PFSK-1 (cell line): Measurements from ENCODE around the gene SPEF1. TPM values are rescaled to one million over a fixed set of nuclear protein-coding genes. Genes with fewer than 3 reads are reported as not detected.

ENCODE experiments used
- FOXP2 ChIP-seq: optimal IDR thresholded peaks from 2 replicates; pipeline ENCODE3; 2011; ENCODE audit warnings: borderline replicate concordance, control low read depth, inconsistent platforms; ENCODE audit not compliant: insufficient read depth; ENCODE audit errors: extremely low read length, extremely low read depth
- POLR2AphosphoS5 ChIP-seq: IDR thresholded peaks from 2 replicates; pipeline ENCODE4 v1.6.1; 2012; ENCODE audit warnings: low read depth, mild to moderate bottlenecking, control low read depth, low read length, moderate library complexity
- REST ChIP-seq, 2 experiments: IDR thresholded peaks; 2 replicates each; pipeline versions ENCODE4 v1.6.1 to v1.8.0; 2011 to 2012; ENCODE audit warnings: low read depth in 2 of 2, low read length in 2 of 2, control low read depth in 1 of 2, inconsistent platforms in 1 of 2, mild to moderate bottlenecking in 1 of 2, moderate library complexity in 1 of 2; ENCODE audit not compliant: insufficient read depth in 1 of 2
- SIN3A ChIP-seq: IDR thresholded peaks from 2 replicates; pipeline ENCODE4 v1.6.1; 2012; ENCODE audit warnings: mild to moderate bottlenecking, low read length, moderate library complexity, borderline replicate concordance; ENCODE audit not compliant: insufficient read depth
- TAF1 ChIP-seq: IDR thresholded peaks from 2 replicates; pipeline ENCODE4 v1.6.1; 2012; ENCODE audit warnings: low read length, control low read depth, borderline replicate concordance; ENCODE audit not compliant: insufficient read depth
- polyA plus RNA-seq: library from polyadenylated mRNA; unstranded; fragments of >200 nt; gene quantifications from one replicate; pipeline ENCODE4 v1.2.1, GENCODE V29; 2012; ENCODE audit warnings: low read depth, missing spikeins; ENCODE audit not compliant: insufficient read length

Gene SPEF1
- polyA plus RNA-seq, result 0.29 TPM

GRCh38 chr20:3781153-3781910 is at the start of gene SPEF1:
Gene SPEF1 (minus strand): TSS chr20:3781448. CDS start chr20:3781287, 161 bp downstream.
- TF ChIP-seq TAF1 (no peak), REST (IDR thresholded peaks at IDR 0.05; ENCODE audit: insufficient read depth in 1 of 2, low read depth in 2 of 2, low read length in 2 of 2) (no peak), POLR2AphosphoS5 (peak; percentile 59; the same call in 1 of the 2 replicates), SIN3A (peak; percentile 99), FOXP2 (no peak)

DNA sequence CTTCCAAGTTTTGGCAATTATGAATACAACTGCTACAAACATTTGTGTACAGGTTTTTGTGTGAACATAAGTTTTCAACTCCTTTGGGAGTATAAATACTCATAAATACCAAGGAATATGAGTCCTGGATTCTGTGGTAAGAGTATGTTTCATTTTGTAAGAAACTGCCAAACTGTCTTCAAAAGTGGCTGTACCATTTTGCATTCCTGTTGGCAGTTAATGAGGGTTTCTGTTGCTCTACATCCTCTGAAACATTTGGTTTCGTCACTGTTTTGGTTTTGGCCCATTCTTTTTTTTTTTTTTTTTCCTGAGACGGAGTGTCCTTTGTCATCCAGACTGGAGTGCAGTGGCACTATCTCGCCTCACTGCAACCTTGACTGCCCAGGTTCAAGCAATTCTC is 47.5 kb upstream of the SPEF1 start:
- TF ChIP-seq FOXP2 (no peak), TAF1 (no peak), POLR2AphosphoS5 (no peak), SIN3A (no peak), REST (IDR thresholded peaks at IDR 0.05; ENCODE audit: insufficient read depth in 1 of 2, low read depth in 2 of 2, low read length in 2 of 2) (no peak)

GRCh38 chr20:3826420-3826819 is 45.2 kb upstream of the SPEF1 start:
- no peak for TF ChIP-seq REST (IDR thresholded peaks at IDR 0.05; ENCODE audit: insufficient read depth in 1 of 2, low read depth in 2 of 2, low read length in 2 of 2)
- TF ChIP-seq SIN3A, result no peak
- no peak for TF ChIP-seq FOXP2
- no peak for TF ChIP-seq TAF1
- no peak for TF ChIP-seq POLR2AphosphoS5

DNA sequence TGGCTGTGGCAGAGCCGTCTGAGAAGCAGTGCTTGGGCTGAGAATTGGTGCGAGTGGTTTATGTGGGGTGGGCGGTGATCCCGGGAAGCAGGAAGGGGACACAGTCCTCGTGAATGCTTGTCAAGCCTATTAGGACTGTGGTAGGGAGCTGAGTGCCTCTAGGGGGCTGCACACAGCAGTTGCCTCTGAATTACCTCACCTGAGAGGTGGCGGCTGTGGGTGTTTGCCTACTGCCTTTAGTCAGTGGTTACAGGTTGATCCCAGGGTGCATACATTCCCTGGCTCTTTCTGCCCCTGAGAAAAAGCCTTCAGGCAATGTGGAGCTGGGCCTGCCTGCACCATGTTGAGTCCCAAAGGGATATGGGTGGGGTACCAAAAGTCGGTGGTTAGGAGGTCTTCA is 44.3 kb upstream of the SPEF1 start:
- TF ChIP-seq FOXP2, result no peak
- TF ChIP-seq SIN3A, result no peak
- TF ChIP-seq POLR2AphosphoS5, result no peak
- no peak for TF ChIP-seq REST (IDR thresholded peaks at IDR 0.05; ENCODE audit: insufficient read depth in 1 of 2, low read depth in 2 of 2, low read length in 2 of 2)
- TF ChIP-seq TAF1, result no peak
